Activated naive CD4-positive, alpha-beta T cell treated with anti-CD3 and anti-CD28 coated beads, Interleukin-2, amount 50 U/mL, for 16 hours (primary cell): ENCODE results near the gene ACIN1.

Experiments used
- DNase-seq: peaks from one replicate; pipeline ENCODE4 v3.0.0-alpha.2; 2020

Gene ACIN1

GRCh38 chr14:23056145-23056955 lies 38.6 kb downstream of the ACIN1 start:
- peak; percentile 71 for DNase-seq

GRCh38 chr14:23055621-23056144 lies 39.3 kb downstream of the ACIN1 start:
- no peak for DNase-seq

- no peak for DNase-seq
Observed at GRCh38 chr14:23055147-23055550, 39.8 kb downstream of the ACIN1 start.

GRCh38 chr14:23054000-23054811 lies 40.7 kb downstream of the ACIN1 start:
- peak; percentile 40 for DNase-seq

GRCh38 chr14:23053426-23053825 lies 41.5 kb downstream of the ACIN1 start:
- no peak for DNase-seq

GRCh38 chr14:23052671-23053070 lies 42.3 kb downstream of the ACIN1 start:
- no peak for DNase-seq

GRCh38 chr14:23052182-23052623 lies 42.7 kb downstream of the ACIN1 start:
- no peak for DNase-seq

GRCh38 chr14:23051141-23052057 lies 43.5 kb downstream of the ACIN1 start:
- no peak for DNase-seq

GRCh38 chr14:23049011-23049410 lies 45.9 kb downstream of the ACIN1 start:
- no peak for DNase-seq

GRCh38 chr14:23047751-23048693 lies 46.9 kb downstream of the ACIN1 start:
- DNase-seq = no peak

GRCh38 chr14:23047034-23047634 lies 47.8 kb downstream of the ACIN1 start:
- DNase-seq = no peak

- DNase-seq = no peak
Observed at GRCh38 chr14:23045419-23046357, 49.2 kb downstream of the ACIN1 start.

- DNase-seq = no peak
Observed at GRCh38 chr14:23044840-23045239, 50.1 kb downstream of the ACIN1 start.

- no peak for DNase-seq
Observed at GRCh38 chr14:23043754-23044153, 51.2 kb downstream of the ACIN1 start.

GRCh38 chr14:23043145-23043544 lies 51.8 kb downstream of the ACIN1 start:
- DNase-seq = no peak

GRCh38 chr14:23042162-23042965 lies 52.6 kb downstream of the ACIN1 start, which contains the start of gene PSMB11:
PSMB11 (plus strand) TSS chr14:23042212; CDS start chr14:23042226, 14 bp downstream.
- no peak for DNase-seq

- DNase-seq = no peak
Observed at GRCh38 chr14:23041729-23042128, 53.2 kb downstream of the ACIN1 start.

- DNase-seq = no peak
Observed at GRCh38 chr14:23040100-23040499, 54.8 kb downstream of the ACIN1 start.
